Ishikawa (cell line): ENCODE data around the gene MEGF11.

Experiments
- CEBPB ChIP-seq: IDR thresholded peaks from 2 replicates; pipeline ENCODE4 v1.6.1; 2012
- CREB1 ChIP-seq: IDR thresholded peaks from 2 replicates; pipeline ENCODE4 v1.6.1; 2012; ENCODE audit warnings: low read depth
- EGR1 ChIP-seq: IDR thresholded peaks from 2 replicates; pipeline ENCODE4 v1.6.1; 2012
- EP300 ChIP-seq: IDR thresholded peaks from 2 replicates; pipeline ENCODE4 v1.6.1; 2012; ENCODE audit warnings: borderline replicate concordance
- FOXM1 ChIP-seq: IDR thresholded peaks from 2 replicates; pipeline ENCODE4 v1.6.1; 2012; ENCODE audit warnings: low read depth, borderline replicate concordance
- MAX ChIP-seq: IDR thresholded peaks from 2 replicates; pipeline ENCODE4 v1.6.1; 2012
- NFIC ChIP-seq: IDR thresholded peaks from 2 replicates; pipeline ENCODE4 v1.6.1; 2012
- RAD21 ChIP-seq: IDR thresholded peaks from 2 replicates; pipeline ENCODE4 v1.6.1; 2012; ENCODE audit warnings: low read depth
- REST ChIP-seq: IDR thresholded peaks from 2 replicates; pipeline ENCODE4 v1.6.1; 2012; ENCODE audit warnings: low read depth, mild to moderate bottlenecking
- TAF1 ChIP-seq: IDR thresholded peaks from 2 replicates; pipeline ENCODE4 v1.6.1; 2012; ENCODE audit warnings: low read depth, mild to moderate bottlenecking
- TCF12 ChIP-seq: IDR thresholded peaks from 2 replicates; pipeline ENCODE4 v1.6.1; 2012; ENCODE audit warnings: low read depth
- TEAD4 ChIP-seq: IDR thresholded peaks from 2 replicates; pipeline ENCODE4 v1.6.1; 2012
- USF1 ChIP-seq: IDR thresholded peaks from 2 replicates; pipeline ENCODE4 v1.6.1; 2012
- YY1 ChIP-seq: IDR thresholded peaks from 2 replicates; pipeline ENCODE4 v1.6.1; 2012; ENCODE audit warnings: low read depth
- ZBTB7A ChIP-seq: IDR thresholded peaks from 2 replicates; pipeline ENCODE4 v1.6.1; 2012; ENCODE audit warnings: low read depth

Gene MEGF11

GRCh38 chr15:66035901-66036300 is 217.6 kb downstream of the MEGF11 start:
- TF ChIP-seq YY1 (no peak), RAD21 (no peak), EGR1 (no peak), USF1 (no peak), REST (no peak), ZBTB7A (no peak), CREB1 (no peak), MAX (no peak), EP300 (no peak), TEAD4 (no peak), CEBPB (no peak), FOXM1 (no peak), TAF1 (no peak), NFIC (no peak), TCF12 (no peak)

GRCh38 chr15:66033143-66033542 is 220.4 kb downstream of the MEGF11 start:
- TF ChIP-seq FOXM1 (no peak), TEAD4 (no peak), NFIC (no peak), CREB1 (no peak), MAX (no peak), RAD21 (no peak), TCF12 (no peak), CEBPB (no peak), ZBTB7A (no peak), YY1 (no peak), USF1 (no peak)

- TF ChIP-seq TCF12 (no peak), EP300 (no peak), USF1 (no peak), TEAD4 (no peak), REST (no peak), NFIC (no peak), EGR1 (no peak), YY1 (no peak), CREB1 (no peak), ZBTB7A (no peak), CEBPB (no peak), MAX (no peak), FOXM1 (no peak)
These were observed 221.5 kb downstream of the MEGF11 start for GRCh38 chr15:66032006-66032405.

- TF ChIP-seq NFIC (no peak), CREB1 (no peak), USF1 (no peak), TCF12 (no peak), EGR1 (no peak), ZBTB7A (no peak), MAX (no peak)
These were observed 222.9 kb downstream of the MEGF11 start for GRCh38 chr15:66030650-66031049.

- TF ChIP-seq REST (no peak), USF1 (no peak), TCF12 (no peak)
These were observed 223.9 kb downstream of the MEGF11 start for GRCh38 chr15:66029650-66030049.
